Uterus (tissue), 2 donors: ENCODE measurements around the gene PACS1.

Source experiments
- POLR2A ChIP-seq, 2 donors: fragments of 450-650 bp; IDR thresholded peaks; one replicate each; pipeline ENCODE4 v1.6.1; 2016; ENCODE audit warnings: antibody characterized with exemption in 2 of 2, mild to moderate bottlenecking in 1 of 2, moderate library complexity in 1 of 2
- TF ChIP-seq, protein P1 (sequence below), 4 experiments: fragments of 200-600 bp in 2 of 4; fragments of 450-650 bp in 2 of 4; sonication (generic) in 2 of 4; IDR thresholded peaks; one replicate each; pipeline ENCODE4 v1.5.1; 2016 to 2019; ENCODE audit warnings: antibody characterized with exemption in 4 of 4, mild to moderate bottlenecking in 2 of 4, moderate library complexity in 1 of 4

DNA sequence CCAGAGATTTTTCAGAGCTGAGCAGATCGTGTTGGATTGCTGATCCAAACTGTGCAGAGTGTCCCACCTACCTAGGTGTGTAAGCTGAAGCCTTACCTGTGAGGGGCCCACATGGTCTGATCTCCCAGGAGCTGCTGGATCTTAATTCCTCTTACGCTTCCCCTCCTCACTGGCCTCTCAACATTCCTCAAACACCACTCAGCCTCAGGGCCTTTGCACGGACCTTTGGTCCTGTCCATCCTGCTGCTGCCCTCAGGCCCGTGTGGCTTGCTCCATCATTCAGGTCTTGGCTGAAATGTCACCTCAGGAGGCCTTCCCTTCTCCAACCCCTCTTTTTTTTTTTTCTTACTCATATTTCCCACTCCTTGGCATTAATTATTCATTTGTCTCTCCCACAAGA lies 177.2 kb downstream of the PACS1 start:
- TF ChIP-seq, protein P1, sequence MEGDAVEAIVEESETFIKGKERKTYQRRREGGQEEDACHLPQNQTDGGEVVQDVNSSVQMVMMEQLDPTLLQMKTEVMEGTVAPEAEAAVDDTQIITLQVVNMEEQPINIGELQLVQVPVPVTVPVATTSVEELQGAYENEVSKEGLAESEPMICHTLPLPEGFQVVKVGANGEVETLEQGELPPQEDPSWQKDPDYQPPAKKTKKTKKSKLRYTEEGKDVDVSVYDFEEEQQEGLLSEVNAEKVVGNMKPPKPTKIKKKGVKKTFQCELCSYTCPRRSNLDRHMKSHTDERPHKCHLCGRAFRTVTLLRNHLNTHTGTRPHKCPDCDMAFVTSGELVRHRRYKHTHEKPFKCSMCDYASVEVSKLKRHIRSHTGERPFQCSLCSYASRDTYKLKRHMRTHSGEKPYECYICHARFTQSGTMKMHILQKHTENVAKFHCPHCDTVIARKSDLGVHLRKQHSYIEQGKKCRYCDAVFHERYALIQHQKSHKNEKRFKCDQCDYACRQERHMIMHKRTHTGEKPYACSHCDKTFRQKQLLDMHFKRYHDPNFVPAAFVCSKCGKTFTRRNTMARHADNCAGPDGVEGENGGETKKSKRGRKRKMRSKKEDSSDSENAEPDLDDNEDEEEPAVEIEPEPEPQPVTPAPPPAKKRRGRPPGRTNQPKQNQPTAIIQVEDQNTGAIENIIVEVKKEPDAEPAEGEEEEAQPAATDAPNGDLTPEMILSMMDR (IDR thresholded peaks at IDR 0.05) = no peak
- TF ChIP-seq POLR2A (IDR thresholded peaks at IDR 0.05) = no peak
